ENCODE data around the gene CGAS. TPM values are rescaled to one million over a fixed set of nuclear protein-coding genes. Genes with fewer than 3 reads are reported as not detected.
A peak's percentile ranks its signal among the peaks of the same experiment; 100 is the strongest.
"Not testable (repeated sequence)": the region's sequence is repeated elsewhere in the genome, so short reads cannot be mapped to it uniquely, and the experiment has no call there.

The CGAS gene
- total RNA-seq, 1 donor from 2014 or later, result 46.7 TPM

GRCh38 chr6:73392188-73392587, 59.9 kb downstream of the CGAS start:
- H3K4me3 Mint-ChIP-seq (ENCODE audit: low read depth); H3K27me3 Mint-ChIP-seq (ENCODE audit: low read depth); intact Hi-C loops (cut with micrococcal nuclease); H3K27ac Mint-ChIP-seq; DNase-seq (ENCODE audit: low spot score); H3K9me3 Mint-ChIP-seq; H3K36me3 Mint-ChIP-seq (ENCODE audit: low read depth): not testable (repeated sequence)
- H3K4me1 Mint-ChIP-seq (ENCODE audit: low read depth), result peaks cover 18% of the 10 kb centered on the region

GRCh38 chr6:73391675-73392074, 60.4 kb downstream of the CGAS start:
- no peak for DNase-seq (ENCODE audit: low spot score)
- intact Hi-C loops (cut with micrococcal nuclease), result no loop called here
- no peaks in the 10 kb centered on the region for H3K27me3 Mint-ChIP-seq (ENCODE audit: low read depth)
- H3K27ac Mint-ChIP-seq, result no peak overlapping the region
- H3K4me3 Mint-ChIP-seq (ENCODE audit: low read depth), result no peak overlapping the region
- H3K9me3 Mint-ChIP-seq, result no peaks in the 10 kb centered on the region
- peaks cover 6% of the 10 kb centered on the region for H3K36me3 Mint-ChIP-seq (ENCODE audit: low read depth)
- H3K4me1 Mint-ChIP-seq (ENCODE audit: low read depth), result peaks cover 18% of the 10 kb centered on the region

GRCh38 chr6:73389854-73390253, 62.2 kb downstream of the CGAS start:
- Mint-ChIP-seq H3K4me1 (ENCODE audit: low read depth) (peaks cover 18% of the 10 kb centered on the region), H3K4me3 (ENCODE audit: low read depth) (no peak overlapping the region), H3K27me3 (ENCODE audit: low read depth) (no peaks in the 10 kb centered on the region), H3K27ac (no peak overlapping the region), H3K36me3 (ENCODE audit: low read depth) (peaks cover 6% of the 10 kb centered on the region), H3K9me3 (no peaks in the 10 kb centered on the region)
- intact Hi-C loops (cut with micrococcal nuclease), result no loop called here
- no peak for DNase-seq (ENCODE audit: low spot score)

GRCh38 chr6:73388800-73389512, 63.1 kb downstream of the CGAS start:
- Mint-ChIP-seq H3K27ac (peak overlapping the region; percentile 25), H3K4me3 (ENCODE audit: low read depth) (peak overlapping the region; percentile 76), H3K9me3 (no peaks in the 10 kb centered on the region), H3K27me3 (ENCODE audit: low read depth) (no peaks in the 10 kb centered on the region), H3K4me1 (ENCODE audit: low read depth) (peaks cover 18% of the 10 kb centered on the region), H3K36me3 (ENCODE audit: low read depth) (peaks cover 6% of the 10 kb centered on the region)
- intact Hi-C loops (cut with micrococcal nuclease), result no loop called here
- DNase-seq (ENCODE audit: low spot score), result peak; percentile 67

GRCh38 chr6:73388433-73388799, 63.7 kb downstream of the CGAS start:
- Mint-ChIP-seq H3K4me3 (ENCODE audit: low read depth) (peak overlapping the region; percentile 76), H3K27me3 (ENCODE audit: low read depth) (no peaks in the 10 kb centered on the region), H3K27ac (peak overlapping the region; percentile 25), H3K4me1 (ENCODE audit: low read depth) (peaks cover 18% of the 10 kb centered on the region), H3K9me3 (no peaks in the 10 kb centered on the region), H3K36me3 (ENCODE audit: low read depth) (peaks cover 6% of the 10 kb centered on the region)
- DNase-seq (ENCODE audit: low spot score), result no peak
- intact Hi-C loops (cut with micrococcal nuclease), result no loop called here

GRCh38 chr6:73382462-73383113, 69.5 kb downstream of the CGAS start:
- H3K4me1 Mint-ChIP-seq (ENCODE audit: low read depth), result no peaks in the 10 kb centered on the region
- H3K36me3 Mint-ChIP-seq (ENCODE audit: low read depth), result no peaks in the 10 kb centered on the region
- intact Hi-C loops (cut with micrococcal nuclease), result no loop called here
- H3K9me3 Mint-ChIP-seq, result no peaks in the 10 kb centered on the region
- H3K4me3 Mint-ChIP-seq (ENCODE audit: low read depth), result no peak overlapping the region
- DNase-seq (ENCODE audit: low spot score), result no peak
- H3K27ac Mint-ChIP-seq, result no peak overlapping the region
- H3K27me3 Mint-ChIP-seq (ENCODE audit: low read depth), result no peaks in the 10 kb centered on the region

- DNase-seq (ENCODE audit: low spot score); H3K27me3 Mint-ChIP-seq (ENCODE audit: low read depth); intact Hi-C loops (cut with micrococcal nuclease); H3K27ac Mint-ChIP-seq; H3K4me3 Mint-ChIP-seq (ENCODE audit: low read depth); H3K4me1 Mint-ChIP-seq (ENCODE audit: low read depth); H3K36me3 Mint-ChIP-seq (ENCODE audit: low read depth); H3K9me3 Mint-ChIP-seq: not testable (repeated sequence)
These were observed 70.6 kb downstream of the CGAS start for GRCh38 chr6:73381531-73381930.

- intact Hi-C loops (cut with micrococcal nuclease), result no loop called here
- Mint-ChIP-seq H3K27me3 (ENCODE audit: low read depth) (no peaks in the 10 kb centered on the region), H3K9me3 (no peaks in the 10 kb centered on the region), H3K36me3 (ENCODE audit: low read depth) (no peaks in the 10 kb centered on the region), H3K27ac (no peak overlapping the region), H3K4me1 (ENCODE audit: low read depth) (no peaks in the 10 kb centered on the region), H3K4me3 (ENCODE audit: low read depth) (no peak overlapping the region)
- no peak for DNase-seq (ENCODE audit: low spot score)
These were observed 74.9 kb downstream of the CGAS start for GRCh38 chr6:73377225-73377624.

- intact Hi-C loops (cut with micrococcal nuclease), result no loop called here
- no peaks in the 10 kb centered on the region for H3K27me3 Mint-ChIP-seq (ENCODE audit: low read depth)
- no peaks in the 10 kb centered on the region for H3K36me3 Mint-ChIP-seq (ENCODE audit: low read depth)
- DNase-seq (ENCODE audit: low spot score), result no peak
- no peak overlapping the region for H3K4me3 Mint-ChIP-seq (ENCODE audit: low read depth)
- H3K27ac Mint-ChIP-seq, result no peak overlapping the region
- no peaks in the 10 kb centered on the region for H3K9me3 Mint-ChIP-seq
- H3K4me1 Mint-ChIP-seq (ENCODE audit: low read depth), result no peaks in the 10 kb centered on the region
These were observed 76.9 kb downstream of the CGAS start for GRCh38 chr6:73375216-73375615.

Other genes starting within 250 kb of the CGAS start
- 0.32 TPM in 1 of 2 replicates, not detected in the other for gene KHDC1L, start 226.8 kb downstream of the CGAS start, total RNA-seq
- 6.7 and 7.1 TPM in 2 replicates for gene KHDC1, start 189.1 kb downstream of the CGAS start, total RNA-seq
- gene DPPA5, start 98.0 kb downstream of the CGAS start, total RNA-seq, result not detected in 2 replicates
- not detected in 2 replicates for gene KHDC3L, start 89.6 kb downstream of the CGAS start, total RNA-seq
- 0.46 TPM in 1 of 2 replicates, not detected in the other for gene OOEP, start 82.4 kb downstream of the CGAS start, total RNA-seq
- 0.28 and 0.52 TPM in 2 replicates for gene DDX43, start 57.5 kb downstream of the CGAS start, total RNA-seq
- gene MTO1, start 9.4 kb upstream of the CGAS start, total RNA-seq, result 27.9 and 32.1 TPM in 2 replicates
- gene EEF1A1, start 68.7 kb upstream of the CGAS start, total RNA-seq, result 11,266 and 11,402 TPM in 2 replicates
- 5.8 and 6.7 TPM in 2 replicates for gene SLC17A5, start 201.7 kb upstream of the CGAS start, total RNA-seq
- 24.4 and 26.1 TPM in 2 replicates for gene CD109, start 243.9 kb upstream of the CGAS start, total RNA-seq

All from activated T-helper 2 cell treated with anti-CD3 and anti-CD28 coated beads, Interferon-gamma antibody, Interleukin-2, Interleukin-4, amounts not matched to agents 10 μg/mL and 5 μg/mL and 100 μg/mL, durations not matched to agents 14 hours and 24 hours and 36 hours (primary cell).